ENCODE measurements around the gene SGCA.
A peak's percentile ranks its signal among the peaks of the same experiment; 100 is the strongest.

Gene SGCA

GRCh38 chr17:50150354-50151040 lies 15.3 kb upstream of the SGCA start, which contains the start of gene PPP1R9B:
Gene PPP1R9B (minus strand): TSS chr17:50150677. CDS start chr17:50150513, 164 bp downstream.
- Mint-ChIP-seq H3K9me3 (no peaks in the 10 kb centered on the region), H3K4me3 (peak within 1 kb of the TSS; percentile 99), H3K27me3 (ENCODE audit: low read depth) (no peaks in the 10 kb centered on the region), H3K27ac (peak within 1 kb of the TSS; percentile 94), H3K36me3 (ENCODE audit: low read depth) (peaks cover 24% of the 10 kb centered on the region), H3K4me1 (ENCODE audit: low read depth) (peaks cover 37% of the 10 kb centered on the region)

DNA sequence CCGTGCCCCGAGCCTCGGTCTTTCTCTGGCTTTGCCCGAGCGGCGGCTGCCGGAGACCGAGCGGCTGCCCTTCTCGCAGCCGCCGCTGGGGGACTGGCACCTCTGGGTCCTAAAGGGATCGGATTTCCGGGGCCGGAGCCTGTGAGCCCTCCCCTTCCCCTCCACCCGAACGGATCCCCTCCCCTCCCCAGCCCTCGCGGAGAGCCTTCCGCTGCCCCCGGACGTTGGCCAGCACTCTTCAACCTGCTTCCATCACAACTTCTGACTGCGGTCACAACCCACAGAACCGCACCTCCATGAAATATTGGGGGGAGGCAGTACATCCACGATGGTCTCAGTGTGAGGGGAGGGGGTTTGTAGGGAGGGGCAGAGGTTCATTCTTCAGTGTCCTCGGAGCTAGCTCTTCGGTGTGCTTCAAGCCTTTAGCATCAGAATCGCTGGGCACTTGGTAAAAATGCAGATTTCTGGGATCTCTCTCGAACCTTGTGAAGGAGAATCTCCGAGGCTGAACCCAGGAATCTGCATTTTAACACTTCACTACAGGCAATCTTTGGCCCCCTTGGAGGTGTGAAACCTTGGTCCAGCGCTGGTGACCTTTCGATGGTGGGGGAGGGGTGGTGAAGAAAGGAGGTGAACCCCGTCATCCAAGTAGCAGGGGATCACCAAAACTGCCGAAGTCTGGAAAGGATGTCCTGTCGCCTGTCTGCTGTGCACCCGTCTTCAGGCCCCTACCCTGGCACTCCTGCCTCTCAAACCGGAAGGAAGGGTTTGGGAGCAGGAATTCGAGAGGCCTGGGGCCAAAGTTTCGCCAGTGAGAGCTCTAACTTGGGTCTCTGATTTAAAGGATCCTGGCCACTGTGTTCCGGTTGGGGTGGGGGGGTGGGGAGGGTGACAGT lies 14.5 kb upstream of the SGCA start:
- no peaks in the 10 kb centered on the region for H3K27me3 Mint-ChIP-seq (ENCODE audit: low read depth)
- no peaks in the 10 kb centered on the region for H3K9me3 Mint-ChIP-seq
- peak overlapping the region; percentile 94 for H3K27ac Mint-ChIP-seq
- peak overlapping the region; percentile 91 for H3K4me3 Mint-ChIP-seq
- peaks cover 24% of the 10 kb centered on the region for H3K36me3 Mint-ChIP-seq (ENCODE audit: low read depth)
- peaks cover 33% of the 10 kb centered on the region for H3K4me1 Mint-ChIP-seq (ENCODE audit: low read depth)

DNA sequence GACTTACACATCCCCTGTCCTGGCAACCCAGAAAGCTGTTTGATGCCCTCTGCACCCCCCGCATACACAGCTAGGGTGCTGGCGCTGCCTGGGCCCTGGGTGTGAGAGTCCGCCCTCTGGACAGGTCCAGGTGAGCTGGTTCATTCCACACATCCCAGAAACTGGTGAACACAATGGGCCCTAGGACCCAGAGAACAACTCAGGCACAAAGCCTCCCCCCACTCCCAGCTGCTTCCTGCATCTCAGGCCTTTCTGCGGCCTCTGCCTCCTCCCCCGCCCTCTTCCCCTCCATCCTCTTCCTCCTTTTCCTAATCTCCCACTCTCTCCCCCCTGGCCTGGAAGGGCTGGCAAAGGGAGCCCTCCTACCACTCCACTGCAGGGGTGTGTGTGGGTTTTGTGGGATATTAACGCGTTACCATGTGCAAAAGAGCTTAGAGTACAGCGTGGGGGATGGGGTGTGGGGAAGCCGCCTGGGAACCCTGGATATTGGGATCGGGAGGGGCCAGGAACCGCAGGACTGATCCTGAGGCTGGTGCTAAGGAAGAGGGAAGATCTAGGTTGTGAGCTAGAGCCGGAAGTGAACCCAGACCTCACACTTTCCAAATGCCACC lies 13.8 kb upstream of the SGCA start:
- Mint-ChIP-seq H3K27ac (peak overlapping the region; percentile 94), H3K9me3 (no peaks in the 10 kb centered on the region), H3K27me3 (ENCODE audit: low read depth) (no peaks in the 10 kb centered on the region), H3K36me3 (ENCODE audit: low read depth) (peaks cover 18% of the 10 kb centered on the region), H3K4me3 (peak overlapping the region; percentile 91), H3K4me1 (ENCODE audit: low read depth) (peaks cover 27% of the 10 kb centered on the region)

GRCh38 chr17:50152736-50153135 lies 13.1 kb upstream of the SGCA start:
- Mint-ChIP-seq H3K27ac (no peak overlapping the region), H3K27me3 (ENCODE audit: low read depth) (no peaks in the 10 kb centered on the region), H3K4me3 (no peak overlapping the region), H3K4me1 (ENCODE audit: low read depth) (peaks cover 23% of the 10 kb centered on the region), H3K36me3 (ENCODE audit: low read depth) (peaks cover 11% of the 10 kb centered on the region), H3K9me3 (no peaks in the 10 kb centered on the region)

DNA sequence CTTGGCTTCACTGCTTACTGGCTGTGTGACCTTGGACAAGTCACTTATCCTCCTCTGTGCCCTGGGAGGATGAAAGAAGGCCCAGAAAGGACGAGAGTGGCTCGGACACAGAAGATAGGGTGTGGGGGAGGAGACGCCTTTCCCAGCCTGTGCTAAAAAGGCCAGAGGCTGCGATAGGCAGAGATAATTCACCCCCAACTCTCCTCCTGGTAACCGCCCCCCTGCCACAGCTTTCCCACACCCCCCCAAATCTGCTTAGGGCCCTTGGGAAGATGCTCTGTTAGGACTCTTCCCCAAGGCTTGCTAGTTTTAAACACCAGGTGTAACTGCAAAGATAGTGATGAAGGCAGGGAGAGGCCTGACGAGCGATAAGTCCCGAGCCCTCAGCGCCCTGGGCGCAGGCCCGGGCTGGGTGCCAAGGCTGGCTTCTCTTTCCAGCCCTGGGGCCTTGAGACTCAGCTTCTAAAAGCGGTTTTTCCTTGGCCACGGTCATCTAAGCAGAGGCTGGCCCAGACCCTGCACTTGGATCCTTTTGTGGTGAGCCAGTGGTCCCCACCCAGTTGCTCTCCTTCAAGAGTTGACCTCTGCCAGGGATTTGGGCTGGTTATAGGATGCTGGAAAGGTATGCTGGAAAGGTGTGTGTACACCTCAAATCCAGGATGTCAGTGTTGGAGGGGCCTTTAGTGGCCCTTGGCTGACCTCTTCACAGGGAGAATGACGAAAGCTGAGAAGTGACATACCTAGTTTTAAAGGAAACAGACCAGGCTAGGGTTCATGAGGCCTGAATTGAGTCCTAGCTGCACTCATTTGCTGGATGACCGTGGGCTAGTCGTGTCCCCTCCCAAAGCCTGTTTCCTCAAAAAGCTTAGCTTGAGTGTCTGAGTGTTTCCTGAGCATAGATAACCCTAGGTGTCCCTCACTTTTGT lies 11.9 kb upstream of the SGCA start:
- peaks cover 5% of the 10 kb centered on the region for H3K36me3 Mint-ChIP-seq (ENCODE audit: low read depth)
- H3K27me3 Mint-ChIP-seq (ENCODE audit: low read depth) = no peaks in the 10 kb centered on the region
- H3K9me3 Mint-ChIP-seq = no peaks in the 10 kb centered on the region
- peaks cover 30% of the 10 kb centered on the region for H3K4me1 Mint-ChIP-seq (ENCODE audit: low read depth)
- H3K27ac Mint-ChIP-seq = no peak overlapping the region
- no peak overlapping the region for H3K4me3 Mint-ChIP-seq

GRCh38 chr17:50154604-50155003 lies 11.2 kb upstream of the SGCA start:
- Mint-ChIP-seq H3K36me3 (ENCODE audit: low read depth) (peaks cover 3% of the 10 kb centered on the region), H3K27ac (no peak overlapping the region), H3K4me3 (no peak overlapping the region), H3K4me1 (ENCODE audit: low read depth) (peaks cover 30% of the 10 kb centered on the region), H3K9me3 (no peaks in the 10 kb centered on the region), H3K27me3 (ENCODE audit: low read depth) (peaks cover under 1% of the 10 kb centered on the region)

- Mint-ChIP-seq H3K4me1 (ENCODE audit: low read depth) (peaks cover 30% of the 10 kb centered on the region), H3K36me3 (ENCODE audit: low read depth) (peaks cover 3% of the 10 kb centered on the region), H3K27me3 (ENCODE audit: low read depth) (peaks cover 6% of the 10 kb centered on the region), H3K4me3 (no peak overlapping the region), H3K9me3 (no peaks in the 10 kb centered on the region), H3K27ac (no peak overlapping the region)
Observed at GRCh38 chr17:50155115-50155819, 10.5 kb upstream of the SGCA start.

- H3K4me1 Mint-ChIP-seq (ENCODE audit: low read depth) = peaks cover 36% of the 10 kb centered on the region
Observed at GRCh38 chr17:50157891-50158290, 7.9 kb upstream of the SGCA start.

GRCh38 chr17:50161023-50161910 lies 4.5 kb upstream of the SGCA start:
- peaks cover 7% of the 10 kb centered on the region for H3K36me3 Mint-ChIP-seq (ENCODE audit: low read depth)
- peak overlapping the region; percentile 68 for H3K4me3 Mint-ChIP-seq
- H3K27me3 Mint-ChIP-seq (ENCODE audit: low read depth) = peaks cover 6% of the 10 kb centered on the region
- H3K4me1 Mint-ChIP-seq (ENCODE audit: low read depth) = peaks cover 30% of the 10 kb centered on the region
- peaks cover 9% of the 10 kb centered on the region for H3K9me3 Mint-ChIP-seq
- H3K27ac Mint-ChIP-seq = peak overlapping the region; percentile 91

More at GRCh38 chr17:50157891-50158290, 7.9 kb upstream of the SGCA start:
- Mint-ChIP-seq H3K27me3 (ENCODE audit: low read depth) (peaks cover 6% of the 10 kb centered on the region), H3K36me3 (ENCODE audit: low read depth) (peaks cover 7% of the 10 kb centered on the region), H3K27ac (no peak overlapping the region), H3K4me3 (no peak overlapping the region), H3K9me3 (peaks cover 9% of the 10 kb centered on the region)

- peaks cover 9% of the 10 kb centered on the region for H3K9me3 Mint-ChIP-seq
Observed at GRCh38 chr17:50161911-50162288, 3.9 kb upstream of the SGCA start.

DNA sequence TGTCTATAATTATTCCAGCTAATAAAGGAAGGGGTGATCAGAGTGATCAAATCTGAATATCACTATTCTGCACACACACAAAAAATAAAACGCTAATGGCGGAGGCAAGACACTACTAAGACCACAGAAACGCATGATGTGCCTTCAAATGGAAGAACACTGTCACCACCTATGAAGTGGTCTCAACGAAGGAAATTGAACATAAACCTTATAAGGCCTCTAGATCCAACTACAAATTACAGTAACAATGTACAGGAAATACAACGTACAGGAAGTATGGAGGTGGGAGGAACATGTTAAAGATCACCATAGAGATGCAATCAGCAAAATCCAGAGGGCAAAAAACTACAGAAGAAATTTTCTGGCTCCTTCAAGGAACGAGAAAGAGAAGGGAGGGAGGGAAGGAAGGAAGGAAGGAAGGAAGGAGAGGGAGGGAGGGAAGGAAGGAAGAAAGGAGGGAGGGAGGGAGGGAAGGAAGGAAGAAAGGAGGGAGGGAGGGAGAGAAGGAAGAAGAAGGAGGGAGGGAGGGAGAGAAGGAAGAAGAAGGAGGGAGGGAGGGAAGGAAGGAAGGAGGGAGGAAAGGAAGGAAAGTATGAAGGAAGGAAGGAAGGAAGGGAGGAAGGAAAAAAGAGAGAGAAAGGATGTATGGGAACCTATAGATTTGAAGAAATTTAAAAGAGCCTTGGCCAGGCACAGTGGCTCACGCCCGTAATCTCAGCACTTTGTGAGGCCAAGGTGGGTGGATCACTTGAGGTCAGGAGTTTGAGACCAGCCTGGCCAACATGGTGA lies 3.1 kb upstream of the SGCA start:
- Mint-ChIP-seq H3K36me3 (ENCODE audit: low read depth) (peaks cover 7% of the 10 kb centered on the region), H3K4me3 (peak overlapping the region; percentile 2), H3K27ac (peak overlapping the region; percentile 84), H3K4me1 (ENCODE audit: low read depth) (peaks cover 30% of the 10 kb centered on the region), H3K9me3 (peaks cover 9% of the 10 kb centered on the region), H3K27me3 (ENCODE audit: low read depth) (peaks cover 6% of the 10 kb centered on the region)

More at GRCh38 chr17:50161911-50162288, 3.9 kb upstream of the SGCA start:
- H3K36me3 Mint-ChIP-seq (ENCODE audit: low read depth) = peaks cover 7% of the 10 kb centered on the region
- peaks cover 6% of the 10 kb centered on the region for H3K27me3 Mint-ChIP-seq (ENCODE audit: low read depth)
- H3K4me1 Mint-ChIP-seq (ENCODE audit: low read depth) = peaks cover 30% of the 10 kb centered on the region
- peak overlapping the region; percentile 68 for H3K4me3 Mint-ChIP-seq
- H3K27ac Mint-ChIP-seq = peak overlapping the region; percentile 91

Data from T-helper 1 cell treated with Interleukin-12 subunit alpha and Interleukin-12 subunit beta and Interleukin-4 antibody, amounts not matched to agents 30 μg/mL and 1 μg/mL, for 36 hours (primary cell).